NCI-H1417 (cell line): ENCODE results near the gene CD99.
"Not testable (repeated sequence)": the region's sequence is repeated elsewhere in the genome, so short reads cannot be mapped to it uniquely, and the experiment has no call there.

Experiments used
- DNase-seq, 3 experiments: peaks; one replicate each; lab custom pipeline; 2025; lab: John Stamatoyannopoulos, UW

The CD99 gene

GRCh38 chrX:2732649-2733048 lies 41.6 kb downstream of the CD99 start:
- no peak for DNase-seq

DNA sequence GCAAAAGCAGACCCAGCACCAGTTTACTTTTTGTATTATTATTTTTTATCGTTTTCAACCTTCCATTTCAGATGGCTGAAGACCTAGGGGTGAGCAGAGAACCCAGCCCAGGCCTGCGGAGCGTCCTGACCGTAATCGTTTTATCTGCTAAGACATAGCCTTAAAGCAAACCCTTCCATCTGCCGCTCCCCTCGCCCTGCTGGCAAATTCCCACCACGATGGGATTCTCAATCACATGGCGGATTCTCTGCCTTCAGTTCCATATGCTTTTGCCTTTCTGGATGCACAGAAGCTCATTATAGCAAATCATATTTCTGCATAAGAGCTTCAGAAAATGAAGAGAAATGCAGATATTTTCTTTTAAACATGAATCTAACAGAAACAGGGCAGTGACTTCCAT lies 42.2 kb downstream of the CD99 start:
- DNase-seq = no peak

DNA sequence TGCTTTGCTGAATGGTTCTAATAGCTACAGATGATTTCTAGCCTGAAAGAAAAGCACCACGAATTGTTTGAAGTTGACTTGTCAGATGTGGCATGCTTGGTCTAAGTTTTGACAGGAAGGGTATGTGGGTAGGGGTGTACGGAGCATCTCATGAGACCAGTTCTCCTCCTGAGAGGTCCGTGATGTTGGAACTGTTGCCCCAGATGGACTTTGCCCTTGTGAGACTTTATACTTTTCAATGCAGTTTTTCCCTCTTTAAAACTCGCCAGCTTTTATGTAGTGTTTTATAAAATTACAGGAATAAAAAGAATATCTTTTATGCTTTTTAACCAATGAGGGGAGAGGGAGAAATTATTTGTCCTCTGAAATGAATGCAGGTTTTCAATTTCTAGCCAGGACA lies 44.2 kb downstream of the CD99 start:
- DNase-seq = no peak

DNA sequence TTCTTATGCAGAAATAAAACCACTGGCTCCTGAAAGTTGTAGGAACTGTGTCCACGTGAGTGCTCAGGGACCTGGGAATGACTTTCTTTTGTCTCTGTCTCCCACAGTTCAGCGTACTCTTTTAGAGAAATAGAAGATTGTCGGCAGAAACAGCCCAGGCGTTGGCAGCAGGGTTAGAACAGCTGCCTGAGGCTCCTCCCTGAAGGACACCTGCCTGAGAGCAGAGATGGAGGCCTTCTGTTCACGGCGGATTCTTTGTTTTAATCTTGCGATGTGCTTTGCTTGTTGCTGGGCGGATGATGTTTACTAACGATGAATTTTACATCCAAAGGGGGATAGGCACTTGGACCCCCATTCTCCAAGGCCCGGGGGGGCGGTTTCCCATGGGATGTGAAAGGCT lies 49.6 kb downstream of the CD99 start:
- no peak for DNase-seq

GRCh38 chrX:2741386-2741785 lies 50.3 kb downstream of the CD99 start:
- DNase-seq = no peak

DNA sequence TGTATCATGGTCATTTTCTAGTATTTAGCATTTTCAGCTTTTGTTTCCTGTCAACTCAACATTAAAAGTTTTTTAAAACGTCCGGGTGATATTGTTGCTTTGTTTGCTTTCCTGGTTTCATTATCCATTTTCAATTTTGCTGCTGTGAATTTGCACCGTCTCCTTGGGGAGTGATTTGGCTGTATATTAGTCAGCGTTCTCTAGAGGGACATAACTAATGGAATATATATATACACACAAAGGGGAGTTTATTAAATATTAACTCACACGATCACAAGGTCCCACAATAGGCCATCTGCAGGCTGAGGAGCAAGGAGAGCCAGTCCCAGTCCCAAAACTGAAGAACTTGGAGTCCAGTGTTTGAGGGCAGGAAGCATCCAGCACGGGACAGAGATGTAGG lies 55.2 kb downstream of the CD99 start:
- DNase-seq = not testable (repeated sequence)

DNA sequence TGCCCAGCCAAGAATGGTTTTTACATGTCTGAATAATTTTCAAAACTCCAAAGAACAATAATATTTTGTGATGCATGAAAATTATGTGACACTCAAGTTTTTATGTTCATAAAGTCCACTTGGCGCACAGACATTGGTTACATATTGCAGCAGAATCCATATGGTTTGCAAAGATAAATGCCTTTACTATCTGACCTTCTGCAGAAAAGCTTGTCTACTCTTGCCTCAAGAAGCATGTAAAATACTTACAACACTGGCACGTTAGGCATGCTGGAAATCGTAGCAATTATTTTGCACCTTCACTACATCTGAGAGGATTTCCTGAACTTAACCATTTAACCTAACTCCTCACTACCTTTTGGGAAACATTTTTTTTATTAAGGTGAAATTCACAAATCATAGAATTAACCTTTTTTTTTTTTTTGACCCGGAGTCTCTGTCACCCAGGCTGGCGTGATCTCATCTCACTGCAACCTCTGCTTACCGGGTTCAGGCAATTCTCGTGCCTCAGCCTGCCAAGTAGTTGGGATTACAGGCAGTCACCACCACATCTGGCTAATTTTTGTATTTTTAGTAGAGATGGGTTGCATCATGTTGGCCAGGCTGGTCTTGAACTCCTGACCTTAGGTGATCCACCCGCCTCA lies 57.2 kb downstream of the CD99 start:
- no peak for DNase-seq

DNA sequence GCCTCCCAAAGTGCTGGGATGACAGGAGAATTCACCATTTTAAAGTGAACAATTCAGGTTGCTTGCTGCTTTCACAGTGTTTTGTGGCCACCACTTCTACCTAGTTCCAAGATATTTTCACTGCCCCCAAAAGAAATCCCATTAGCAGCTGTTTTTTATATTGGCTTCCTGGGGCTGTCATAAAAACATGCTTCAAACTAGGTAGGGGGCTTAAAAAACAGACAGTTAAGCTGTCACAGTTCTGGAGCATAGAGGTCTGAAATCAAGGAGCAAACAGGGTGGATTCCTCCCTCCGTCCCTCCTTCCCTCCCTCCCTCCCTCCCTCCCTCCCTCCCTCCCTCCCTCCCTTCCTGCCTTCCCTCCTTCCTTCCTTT lies 57.7 kb downstream of the CD99 start:
- no peak for DNase-seq

- DNase-seq = no peak
Observed at GRCh38 chrX:2751291-2751690, 60.2 kb downstream of the CD99 start.

DNA sequence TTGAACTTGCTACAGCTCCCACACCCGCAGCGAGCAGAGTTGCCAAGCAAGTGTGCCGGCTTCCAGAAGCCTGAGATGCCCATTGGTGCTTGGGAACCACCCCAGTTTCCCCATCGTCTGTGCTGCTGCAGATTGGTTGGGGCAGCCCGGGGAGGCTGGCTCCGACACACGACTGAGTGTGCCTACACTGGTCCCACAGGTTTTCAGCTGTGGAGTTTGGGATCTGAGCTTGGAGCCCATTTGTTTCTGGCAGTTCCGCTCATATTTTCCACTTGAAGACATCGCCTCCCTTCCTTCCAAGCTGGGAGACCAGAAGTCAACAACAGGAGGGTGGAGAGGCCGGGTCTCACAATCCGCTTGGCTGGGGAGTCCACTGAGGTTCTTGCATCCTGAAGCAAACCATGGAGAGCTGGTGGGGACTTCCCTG lies 60.8 kb downstream of the CD99 start, which contains the start of gene XG:
XG (plus strand) TSS at position 167 of the 427 bp plus-strand sequence; CDS start at position 402, 235 bp downstream.
- DNase-seq = not testable (repeated sequence)

GRCh38 chrX:2752441-2752840 lies 61.3 kb downstream of the CD99 start:
- DNase-seq = not testable (repeated sequence)

GRCh38 chrX:2755163-2755715 lies 64.1 kb downstream of the CD99 start:
- not testable (repeated sequence) for DNase-seq

DNA sequence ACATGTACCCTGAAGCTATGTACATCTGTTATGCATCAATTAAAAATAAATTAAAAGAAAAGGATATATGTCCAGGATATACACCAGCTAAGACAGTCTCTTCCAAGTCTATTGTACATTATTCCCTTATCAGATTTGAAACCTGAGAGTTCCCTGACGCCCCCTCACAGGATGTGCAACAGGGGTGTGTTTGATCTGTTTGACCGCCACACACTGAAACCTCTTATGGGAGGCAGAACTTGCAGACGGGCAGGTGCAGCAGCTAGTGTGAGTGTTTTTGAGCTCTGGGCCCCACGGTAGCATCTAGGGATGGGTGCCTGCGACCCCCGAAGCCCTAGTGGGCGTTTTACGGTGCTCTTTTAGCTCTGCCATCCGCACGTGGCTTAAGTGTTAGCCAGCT lies 65.5 kb downstream of the CD99 start:
- no peak for DNase-seq

DNA sequence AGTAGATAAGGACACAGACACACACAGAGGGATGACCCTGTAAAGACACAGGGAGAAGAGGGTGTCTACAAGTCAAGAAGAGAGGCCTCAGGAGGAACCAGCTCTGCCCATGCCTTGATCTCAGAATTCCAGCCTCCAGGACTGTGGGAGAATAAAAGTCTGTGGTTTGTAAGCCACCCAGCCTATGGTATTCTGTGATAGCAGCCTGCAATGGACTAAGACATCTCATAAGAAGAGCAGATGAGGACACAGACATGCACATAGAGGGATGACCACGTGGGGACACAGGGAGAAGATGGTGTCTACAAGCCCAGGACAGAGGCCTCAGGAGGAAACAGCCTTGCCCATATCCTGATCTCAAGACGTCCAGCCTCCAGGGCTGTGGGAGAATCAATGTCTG lies 70.2 kb downstream of the CD99 start:
- DNase-seq = no peak

DNA sequence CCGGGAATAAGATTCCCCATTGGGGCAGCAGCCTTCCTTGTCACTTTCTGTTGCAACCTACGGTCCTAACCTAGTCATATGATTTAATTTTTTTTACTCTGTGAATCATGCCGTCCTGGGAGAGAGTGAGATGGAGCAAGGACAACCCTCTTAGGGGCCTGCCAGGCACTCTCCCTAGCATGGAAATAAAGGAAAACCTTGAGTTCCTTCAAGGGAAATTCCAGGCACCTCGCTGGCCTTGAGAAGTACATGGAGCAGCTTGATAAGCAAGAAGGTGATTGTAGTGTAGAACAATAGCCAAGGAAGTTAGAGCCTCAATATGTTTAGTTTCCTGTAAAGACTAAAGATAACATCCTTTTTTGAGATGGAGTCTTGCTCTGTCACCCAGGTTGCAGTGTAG lies 71.6 kb downstream of the CD99 start:
- not testable (repeated sequence) for DNase-seq

- DNase-seq = not testable (repeated sequence)
Observed at GRCh38 chrX:2764766-2765548, 73.9 kb downstream of the CD99 start.

DNA sequence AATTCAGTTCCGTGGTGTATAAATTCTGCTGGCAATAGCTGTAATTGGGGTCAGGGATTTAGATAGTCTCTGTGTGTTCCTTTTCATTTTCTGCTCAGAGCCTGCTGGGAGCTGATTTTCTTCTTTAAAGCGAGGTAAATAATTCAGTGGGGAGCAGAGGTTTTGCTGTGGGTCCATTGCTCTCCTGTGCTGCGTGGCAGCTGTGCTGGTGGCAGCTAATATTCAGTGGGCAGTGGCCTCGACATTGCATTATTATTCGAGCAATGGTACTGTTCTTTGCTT lies 74.4 kb downstream of the CD99 start:
- DNase-seq = no peak

DNA sequence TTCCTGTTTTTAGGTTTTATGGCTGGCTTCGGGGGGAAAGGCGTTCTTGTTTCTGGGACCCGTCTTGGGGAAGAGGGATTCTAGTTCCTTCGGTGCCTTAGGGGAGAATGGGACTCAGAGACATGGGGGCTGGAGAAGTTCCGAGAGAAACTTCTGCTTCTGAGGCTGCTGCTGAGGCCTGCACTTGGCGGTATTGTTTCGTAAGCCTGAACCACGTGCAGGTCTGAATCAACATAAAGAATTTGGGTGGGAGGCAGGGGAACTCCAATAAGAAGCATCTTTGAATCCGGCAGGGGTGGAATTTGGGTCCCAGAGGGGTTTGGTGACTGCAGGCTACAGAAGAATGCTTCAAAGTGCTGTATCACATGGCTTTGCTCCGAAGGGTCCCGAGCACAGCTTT lies 75.8 kb downstream of the CD99 start:
- no peak for DNase-seq

DNA sequence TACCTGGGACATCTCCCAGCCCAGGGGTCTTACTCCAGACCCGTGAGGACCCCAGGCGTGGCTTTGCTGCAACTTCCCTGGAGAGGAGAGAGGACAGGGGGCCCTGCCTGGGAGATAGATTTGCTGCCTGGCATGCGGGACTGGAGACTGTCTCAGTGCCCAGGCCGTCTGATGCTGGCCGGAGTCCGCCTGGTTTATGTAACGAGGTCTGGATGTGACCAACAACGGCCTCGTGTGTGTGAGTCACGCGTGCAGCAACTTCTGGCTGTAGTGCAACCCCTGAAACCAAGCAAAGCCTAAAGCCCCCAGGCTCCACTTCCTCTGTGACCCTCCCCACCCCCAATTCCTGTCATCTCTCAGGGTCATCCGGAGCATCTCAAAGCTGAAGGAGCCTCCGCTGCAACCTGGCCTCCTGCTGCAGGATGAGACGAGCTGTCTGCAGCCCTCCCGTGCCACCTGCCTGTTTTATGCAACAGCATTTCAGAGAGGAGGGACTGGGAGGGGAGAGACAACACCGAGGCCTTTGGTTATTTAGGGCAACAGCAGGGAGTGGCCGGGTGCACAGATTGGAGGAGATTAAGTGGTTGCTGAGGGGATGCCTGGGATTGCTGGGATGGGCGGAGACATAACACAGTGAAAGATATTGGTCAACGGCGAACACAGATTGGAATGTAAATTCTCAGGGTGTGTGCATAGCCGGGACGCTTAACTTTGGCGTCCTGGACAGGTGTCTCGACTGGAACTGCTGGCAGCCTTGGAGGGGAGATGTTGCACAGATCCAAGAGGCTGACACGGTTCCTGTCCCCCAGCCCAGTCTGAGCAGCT lies 76.7 kb downstream of the CD99 start:
- no peak for DNase-seq

DNA sequence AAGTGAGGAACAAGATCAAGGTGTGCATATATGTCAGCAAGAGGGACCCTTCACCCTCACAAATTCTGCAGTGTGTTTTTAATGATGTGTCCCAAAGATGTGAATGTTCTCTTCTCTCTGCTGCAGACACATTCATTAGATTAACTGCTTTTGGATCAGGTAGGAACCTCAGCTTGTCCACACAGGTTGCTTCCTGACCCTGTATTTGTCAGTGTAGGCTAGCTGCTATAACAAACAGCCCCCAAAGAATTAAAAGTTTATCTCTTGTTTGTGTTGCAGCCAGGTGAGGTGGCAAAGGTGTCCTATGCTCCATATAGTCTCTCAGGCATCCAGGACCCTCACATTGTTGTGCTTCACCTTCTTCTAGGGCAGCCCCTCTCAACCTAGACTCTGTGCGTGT lies 78.5 kb downstream of the CD99 start:
- DNase-seq = no peak

- not testable (repeated sequence) for DNase-seq
Observed at GRCh38 chrX:2773166-2774055, 82.3 kb downstream of the CD99 start.

DNA sequence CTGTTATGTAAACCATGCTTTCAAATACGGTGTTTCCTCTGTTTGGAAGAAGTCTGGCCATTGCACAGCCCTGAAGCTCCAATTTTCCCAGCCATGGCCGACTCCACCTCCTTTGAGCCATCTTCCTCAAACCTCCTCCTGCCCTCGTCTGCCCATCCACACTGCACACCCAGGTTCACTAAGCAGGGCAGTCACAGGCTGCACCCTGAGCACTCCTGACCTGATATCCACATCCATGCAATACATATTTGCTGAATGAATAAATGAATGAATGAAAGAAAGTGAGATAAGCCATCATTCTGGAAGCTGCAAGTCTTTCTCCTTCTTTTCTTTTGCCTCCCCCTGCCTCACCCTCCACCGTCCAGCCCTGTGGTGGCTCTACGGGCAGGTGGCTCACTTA lies 83.0 kb downstream of the CD99 start:
- no peak for DNase-seq
